HepG2 (cell line): ENCODE measurements around the gene BGN. TPM values are rescaled to one million over a fixed set of nuclear protein-coding genes. Genes with fewer than 3 reads are reported as not detected.

Experiments
- DNMT1 ChIP-seq: sonication (generic); formaldehyde crosslinking; IDR thresholded peaks from 2 replicates; pipeline ENCODE4 v1.5.1; 2020; ENCODE audit warnings: mild to moderate bottlenecking, missing genetic modification reagents
- HNF4A ChIP-seq: sonication (generic); formaldehyde crosslinking; IDR thresholded peaks from 2 replicates; pipeline ENCODE4 v1.4.0; 2020; ENCODE audit warnings: missing genetic modification reagents
- HOXA7 ChIP-seq: sonication (generic); formaldehyde crosslinking; IDR thresholded peaks from 2 replicates; pipeline ENCODE4 v1.8.1; 2022; ENCODE audit warnings: mild to moderate bottlenecking, missing genetic modification reagents, moderate library complexity
- KDM1A ChIP-seq: IDR thresholded peaks from 2 replicates; pipeline ENCODE4 v1.6.1; 2016; ENCODE audit warnings: missing compliant biosample characterization
- KDM5B ChIP-seq: sonication (generic); formaldehyde crosslinking; IDR thresholded peaks from 2 replicates; pipeline ENCODE4 v1.4.0; 2020; ENCODE audit warnings: missing genetic modification reagents, mild to moderate bottlenecking, borderline replicate concordance
- NFAT5 ChIP-seq: sonication (generic); formaldehyde crosslinking; IDR thresholded peaks from 2 replicates; pipeline ENCODE4 v1.4.0; 2020; ENCODE audit warnings: missing genetic modification reagents
- NKX3-1 ChIP-seq: sonication (generic); formaldehyde crosslinking; IDR thresholded peaks from 2 replicates; pipeline ENCODE4 v1.5.0; 2020; ENCODE audit warnings: missing genetic modification reagents
- NONO ChIP-seq, 2 experiments: fragments of 450-650 bp in 1 of 2; sonication (generic) in 1 of 2; formaldehyde crosslinking in 1 of 2; IDR thresholded peaks in 1 of 2; conservative IDR thresholded peaks in 1 of 2; 2 replicates each; pipeline versions ENCODE4 v1.6.1 to v1.8.0; 2017 to 2022; ENCODE audit warnings: mild to moderate bottlenecking in 1 of 2, missing genetic modification reagents in 1 of 2, moderate library complexity in 1 of 2
- PATZ1 ChIP-seq: sonication (generic); formaldehyde crosslinking; IDR thresholded peaks from 2 replicates; pipeline ENCODE4 v1.4.0; 2020; ENCODE audit warnings: missing genetic modification reagents
- PHF5A ChIP-seq: IDR thresholded peaks from one replicate; pipeline ENCODE4 v1.6.1; 2018; ENCODE audit warnings: low read depth, missing genetic modification reagents; ENCODE audit not compliant: unreplicated experiment
- ZFY ChIP-seq: sonication (generic); formaldehyde crosslinking; IDR thresholded peaks from 2 replicates; pipeline ENCODE4 v1.4.0; 2020; ENCODE audit warnings: missing genetic modification reagents
- ZNF362 ChIP-seq: sonication (generic); formaldehyde crosslinking; IDR thresholded peaks from 2 replicates; pipeline ENCODE4 v1.4.0; 2020; ENCODE audit warnings: missing genetic modification reagents, mild to moderate bottlenecking, borderline replicate concordance
- ZNF576 ChIP-seq: sonication (generic); formaldehyde crosslinking; IDR thresholded peaks from 2 replicates; pipeline ENCODE4 v1.4.0; 2020; ENCODE audit warnings: mild to moderate bottlenecking, missing genetic modification reagents
- ZNF687 ChIP-seq: sonication (generic); formaldehyde crosslinking; IDR thresholded peaks from 2 replicates; pipeline ENCODE4 v1.5.1; 2020; ENCODE audit warnings: mild to moderate bottlenecking, missing genetic modification reagents, moderate library complexity
- ZNF737 ChIP-seq: sonication (generic); formaldehyde crosslinking; IDR thresholded peaks from 2 replicates; pipeline ENCODE4 v1.5.0; 2020; ENCODE audit warnings: missing genetic modification reagents, mild to moderate bottlenecking, borderline replicate concordance
- ZSCAN21 ChIP-seq: sonication (generic); formaldehyde crosslinking; IDR thresholded peaks from 2 replicates; pipeline ENCODE4 v1.8.0; 2022; ENCODE audit warnings: mild to moderate bottlenecking, missing genetic modification reagents, moderate library complexity, borderline replicate concordance
- ZSCAN25 ChIP-seq: sonication (generic); formaldehyde crosslinking; IDR thresholded peaks from 2 replicates; pipeline ENCODE4 v1.8.0; 2022; ENCODE audit warnings: mild to moderate bottlenecking, missing genetic modification reagents
- polyA plus RNA-seq, 8 experiments: library from polyadenylated mRNA; depleted of rRNA in 3 of 8; stranded (reverse) in 7 of 8; unstranded in 1 of 8; fragments of >200 nt; fragmentation: Illumina TruSeq in 4 of 8; extraction: Trizol in 4 of 8; gene quantifications; 2 replicates each; pipeline versions ENCODE4 v1.2.1 to v1.2.3, GENCODE V29; 2011 to 2016; ENCODE audit warnings: low read depth in 4 of 8, missing spikeins in 1 of 8, mixed read lengths in 1 of 8; ENCODE audit not compliant: insufficient read depth in 1 of 8
- total RNA-seq, 5 experiments: library from RNA; depleted of rRNA; stranded (reverse); fragments of >200 nt; fragmentation: Illumina TruSeq; extraction: Trizol; gene quantifications; 2 replicates each; pipeline ENCODE4 v1.2.3, GENCODE V29; 2016; ENCODE audit warnings: low read depth in 1 of 5

Gene BGN
- total and polyA plus RNA-seq, 2 of the 13 experiments (the other 11 are each of a cell fraction or from before 2014, with no cell fraction given) = 0.18 to 0.63 TPM

GRCh38 chrX:153491918-153492317, 2.9 kb upstream of the BGN start (continued):
- no peak for TF ChIP-seq ZNF362 (CRISPR knock-in tag)
- 0 out of 2 replicates have a peak, but pooled peaks have one; percentile 15 for TF ChIP-seq ZFY
- TF ChIP-seq PHF5A (CRISPR knock-in tag) = no peak
- no peak for TF ChIP-seq NKX3-1 (CRISPR knock-in tag)
- TF ChIP-seq ZNF737 (CRISPR knock-in tag) = no peak
- TF ChIP-seq ZNF576 = no peak
- no peak for TF ChIP-seq KDM5B
- no peak for TF ChIP-seq NFAT5 (CRISPR knock-in tag)
- TF ChIP-seq ZSCAN21 = no peak
- peak; percentile 27; the same call in 1 of the 2 replicates for TF ChIP-seq ZNF687
- 0 out of 2 replicates have a peak, but pooled peaks have one; percentile 38 for TF ChIP-seq PATZ1 (CRISPR knock-in tag)
- no peak for TF ChIP-seq HOXA7
- TF ChIP-seq KDM1A (CRISPR knock-in tag) = no peak
- TF ChIP-seq ZSCAN25 (CRISPR knock-in tag) = 0 out of 2 replicates have a peak, but pooled peaks have one; percentile 41
- TF ChIP-seq DNMT1 (CRISPR knock-in tag) = no peak
- no peak for TF ChIP-seq NONO (IDR thresholded peaks at IDR 0.05)
- TF ChIP-seq NONO (CRISPR knock-in tag; conservative IDR thresholded peaks at IDR 0.05) = 0 out of 2 replicates have a peak, but pooled peaks have one; percentile 28
- peak; percentile 7; the same call in 1 of the 2 replicates for TF ChIP-seq HNF4A (CRISPR knock-in tag)
